Upper lobe of left lung (tissue), 6 donors: ENCODE measurements around the gene COX5A. TPM values are rescaled to one million over a fixed set of nuclear protein-coding genes. Genes with fewer than 3 reads are reported as not detected.
"Not testable (repeated sequence)": the region's sequence is repeated elsewhere in the genome, so short reads cannot be mapped to it uniquely, and the experiment has no call there.

Experiments
- ATAC-seq, 2 donors: fragments of 200-7000 bp; cut with Tn5 transposase; one replicate each; pipeline ENCODE4 v1.9.1; 2022; ENCODE audit warnings: mild to moderate bottlenecking in 2 of 2, moderate library complexity in 2 of 2; ENCODE audit not compliant: low FRiP score in 2 of 2
- DNase-seq, 2 donors: peaks; one replicate each; pipeline ENCODE4 v3.0.0-alpha.2; 2019 to 2020
- H3K27ac ChIP-seq, 4 donors: fragments of 200-600 bp; sonication (generic); one replicate each; pipeline ENCODE4 v1.5.1; 2016 to 2019
- H3K27me3 ChIP-seq, 4 donors: fragments of 200-600 bp; sonication (generic); one replicate each; pipeline ENCODE4 v1.5.1; 2017 to 2019
- H3K36me3 ChIP-seq, 4 donors: fragments of 200-600 bp; sonication (generic); one replicate each; pipeline ENCODE4 v1.5.1; 2016 to 2019
- H3K4me1 ChIP-seq, 4 donors: fragments of 200-600 bp; sonication (generic); one replicate each; pipeline ENCODE4 v1.5.1; 2018 to 2019
- H3K4me3 ChIP-seq, 4 donors: fragments of 200-600 bp; sonication (generic); one replicate each; pipeline ENCODE4 v1.5.1; 2017 to 2019; ENCODE audit warnings: mild to moderate bottlenecking in 2 of 4, moderate library complexity in 1 of 4
- H3K9me3 ChIP-seq, 4 donors: fragments of 200-600 bp; sonication (generic); one replicate each; pipeline ENCODE4 v1.5.1; 2018 to 2019
- CTCF ChIP-seq, 6 experiments: fragments of 450-650 bp in 4 of 6; fragments of 200-600 bp in 2 of 6; sonication (generic) in 2 of 6; IDR thresholded peaks; one replicate each; pipeline ENCODE4 v1.5.1; 2016 to 2019; ENCODE audit warnings: antibody characterized with exemption in 6 of 6
- EP300 ChIP-seq, 4 donors: sonication (generic); formaldehyde crosslinking; IDR thresholded peaks; one replicate each; pipeline ENCODE4 v1.5.1; 2017; ENCODE audit warnings: antibody characterized with exemption in 4 of 4, control low read depth in 2 of 4
- POLR2A ChIP-seq, 4 donors: fragments of 450-650 bp; IDR thresholded peaks; one replicate each; pipeline ENCODE4 v1.5.1; 2016 to 2017; ENCODE audit warnings: antibody characterized with exemption in 4 of 4, mild to moderate bottlenecking in 2 of 4
- POLR2AphosphoS5 ChIP-seq, 2 donors: sonication (generic); formaldehyde crosslinking; IDR thresholded peaks; one replicate each; pipeline ENCODE4 v1.5.1; 2017; ENCODE audit warnings: antibody characterized with exemption in 2 of 2
- WGBS, 2 donors: methylation state at CpG; one replicate each; pipeline ENCODE4 v1.1.5; 2017 to 2018; 5-methylcytosine and 5-hydroxymethylcytosine counted together
- total RNA-seq, 6 donors: library from RNA; depleted of rRNA in 4 of 6; stranded (reverse); fragments of >200 nt in 4 of 6; gene quantifications; one replicate each; pipeline versions ENCODE4 v1.1.0 to v1.2.1, GENCODE V29; 2016 to 2021
- donor health status: DM: no; HTN: no; CAD: no; lungs with moderate emphysema.
- donor health status: DM: no; HTN: yes; CAD: no; lungs with severe emphysema.

The COX5A gene
- total RNA-seq, 6 donors from 2014 or later, result 50.9 to 168 (median 93.0) TPM

GRCh38 chr15:74954515-74954914 lies 16.6 kb upstream of the COX5A start:
- Histone ChIP-seq H3K9me3 (no peaks in the 10 kb centered on the region), H3K27me3 (peaks cover 0 to 6% (median 3%) of the 10 kb centered on the region in 4 donors), H3K36me3 (no peaks in the 10 kb centered on the region), H3K27ac (peak overlapping the region in 1 of 4 donors; percentile 47), H3K4me3 (peak overlapping the region in 2 of 4 donors; percentile 6 to 80), H3K4me1 (peaks cover 38 to 58% (median 52%) of the 10 kb centered on the region in 4 donors)
- TF ChIP-seq CTCF (IDR thresholded peaks at IDR 0.05) (no peak), POLR2AphosphoS5 (IDR thresholded peaks at IDR 0.05) (no peak), POLR2A (IDR thresholded peaks at IDR 0.05) (no peak), EP300 (IDR thresholded peaks at IDR 0.05) (no peak)
- DNase-seq, result no peak
- ATAC-seq, result no peak

GRCh38 chr15:74951006-74951405 lies 13.1 kb upstream of the COX5A start:
- DNase-seq (no peak), ATAC-seq (peak in 1 of 2 donors; percentile 4)
- Histone ChIP-seq H3K4me1 (peaks cover 14 to 24% (median 21%) of the 10 kb centered on the region in 4 donors), H3K9me3 (no peaks in the 10 kb centered on the region), H3K36me3 (no peaks in the 10 kb centered on the region), H3K27ac (no peak overlapping the region), H3K4me3 (no peak overlapping the region), H3K27me3 (no peaks in the 10 kb centered on the region)
- no peak for TF ChIP-seq POLR2AphosphoS5 (IDR thresholded peaks at IDR 0.05)
- WGBS, 2 donors, result 70 to 89% methylated on average over 3 of the region's 3 CpGs

- no peaks in the 10 kb centered on the region for H3K9me3 ChIP-seq
- H3K4me1 ChIP-seq, result peaks cover 9 to 16% (median 14%) of the 10 kb centered on the region in 4 donors
- whole genome bisulfite sequencing, 2 donors, result 46 to 54% methylated on average over 7 of the region's 7 CpGs
- no peaks in the 10 kb centered on the region for H3K36me3 ChIP-seq
- H3K27ac ChIP-seq, result no peak overlapping the region
- ATAC-seq (peak; percentile 88 to 89), DNase-seq (peak in 1 of 2 donors; percentile 62)
- H3K27me3 ChIP-seq, result no peaks in the 10 kb centered on the region
- TF ChIP-seq POLR2A (IDR thresholded peaks at IDR 0.05) (no peak), POLR2AphosphoS5 (IDR thresholded peaks at IDR 0.05) (no peak), EP300 (IDR thresholded peaks at IDR 0.05) (no peak), CTCF (IDR thresholded peaks at IDR 0.05) (peak; percentile 93 to 98 (median 96))
- H3K4me3 ChIP-seq, result no peak overlapping the region
These were observed 12.4 kb upstream of the COX5A start for GRCh38 chr15:74950078-74950908.

GRCh38 chr15:74937272-74937589 lies 642 bp downstream of the COX5A start:
- no peak for DNase-seq
- Histone ChIP-seq H3K27me3 (no peaks in the 10 kb centered on the region), H3K27ac (peak overlapping the region; percentile 92 to 97 (median 94)), H3K4me1 (peaks cover 23 to 32% (median 26%) of the 10 kb centered on the region in 4 donors), H3K9me3 (no peaks in the 10 kb centered on the region), H3K36me3 (no peaks in the 10 kb centered on the region), H3K4me3 (peak overlapping the region; percentile 66 to 81 (median 79))
- no peak for ATAC-seq
- TF ChIP-seq POLR2A (IDR thresholded peaks at IDR 0.05) (no peak), CTCF (IDR thresholded peaks at IDR 0.05) (no peak), EP300 (IDR thresholded peaks at IDR 0.05) (no peak), POLR2AphosphoS5 (IDR thresholded peaks at IDR 0.05) (no peak)
- WGBS, 2 donors, result 0 to 1% methylated on average over 7 to 8 of the region's 18 CpGs

GRCh38 chr15:74935193-74935592 lies 2.7 kb downstream of the COX5A start:
- ATAC-seq, DNase-seq, H3K9me3 ChIP-seq, H3K27ac ChIP-seq, H3K27me3 ChIP-seq, H3K4me3 ChIP-seq: not testable (repeated sequence)
- peaks cover 23 to 32% (median 26%) of the 10 kb centered on the region in 4 donors for H3K4me1 ChIP-seq
- peaks cover 0 to 13% (median 2%) of the 10 kb centered on the region in 4 donors for H3K36me3 ChIP-seq
- WGBS, 2 donors, result 77 to 88% methylated on average over 3 of the region's 3 CpGs

- H3K9me3 ChIP-seq, result no peaks in the 10 kb centered on the region
- no peak for ATAC-seq
These were observed 4.3 kb downstream of the COX5A start for GRCh38 chr15:74933573-74933972.

More at GRCh38 chr15:74933573-74933972, 4.3 kb downstream of the COX5A start:
- WGBS, 2 donors, result 57% methylated on average over 2 of the region's 2 CpGs
- Histone ChIP-seq H3K27ac (no peak overlapping the region), H3K36me3 (peaks cover 3 to 29% (median 7%) of the 10 kb centered on the region in 4 donors), H3K4me3 (no peak overlapping the region), H3K27me3 (no peaks in the 10 kb centered on the region), H3K4me1 (peaks cover 22 to 31% (median 26%) of the 10 kb centered on the region in 4 donors)
- DNase-seq, result no peak
- TF ChIP-seq CTCF (IDR thresholded peaks at IDR 0.05), result no peak
- no peak for TF ChIP-seq POLR2A (IDR thresholded peaks at IDR 0.05)
- TF ChIP-seq POLR2AphosphoS5 (IDR thresholded peaks at IDR 0.05), result no peak
- no peak for TF ChIP-seq EP300 (IDR thresholded peaks at IDR 0.05)
